B cell (primary cell): ENCODE data around the gene TRIM17. TPM values are rescaled to one million over a fixed set of nuclear protein-coding genes. Genes with fewer than 3 reads are reported as not detected.

Source experiments
- ATAC-seq: fragments of 200-7000 bp; cut with Tn5 transposase; one replicate; pipeline ENCODE4 v1.10.0; 2021; ENCODE audit warnings: low read depth, mild to moderate bottlenecking, moderate number of reproducible peaks, moderate library complexity
- CTCF ChIA-PET: fragments of 350-600 bp; sonication (Branson Sonifier 250); formaldehyde crosslinking; loops from one replicate; lab custom pipeline; 2021; ENCODE audit warnings: antibody characterized with exemption, inconsistent platforms; lab: Charles Lee
- POLR2A ChIA-PET: fragments of 350-600 bp; sonication (Branson Sonifier 250); formaldehyde crosslinking; loops from one replicate; lab custom pipeline; 2021; ENCODE audit warnings: antibody characterized with exemption; lab: Charles Lee
- DNase-seq: peaks from one replicate; pipeline ENCODE4 v3.0.0; 2013
- H2AFZ ChIP-seq: 2 replicates; pipeline ENCODE4 v1.6.1; 2012; ENCODE audit warnings: mild to moderate bottlenecking, low read depth, low read length; ENCODE audit not compliant: insufficient read depth, poor library complexity, severe bottlenecking
- H3K27ac ChIP-seq, 2 donors: 1 replicate in 1 of 2; 2 replicates in 1 of 2; pipeline ENCODE4 v1.5.1; 2012 to 2013; ENCODE audit warnings: low read length in 2 of 2, mild to moderate bottlenecking in 2 of 2, moderate library complexity in 1 of 2
- H3K27me3 ChIP-seq, 4 experiments: fragments of 200-600 bp in 1 of 4; sonication (generic) in 1 of 4; replicated peaks in 1 of 4; 1 replicate in 2 of 4; 2 replicates in 2 of 4; pipeline versions ENCODE4 v1.6.1 to v1.7.0; 2013 to 2016; ENCODE audit warnings: low read length in 3 of 4, mild to moderate bottlenecking in 2 of 4, mixed read lengths in 1 of 4, moderate library complexity in 1 of 4; ENCODE audit not compliant: insufficient read depth in 4 of 4, control insufficient read depth in 3 of 4; ENCODE audit errors: control extremely low read depth in 1 of 4
- H3K36me3 ChIP-seq, 2 experiments: replicated peaks in 1 of 2; 1 replicate in 1 of 2; 2 replicates in 1 of 2; pipeline versions ENCODE4 v1.6.1 to v1.7.1; 2013; ENCODE audit warnings: low read length in 1 of 2; ENCODE audit not compliant: insufficient read depth in 2 of 2, control insufficient read depth in 1 of 2; ENCODE audit errors: control extremely low read depth in 1 of 2, extremely low read depth in 1 of 2
- H3K4me1 ChIP-seq, 2 donors: fragments of 200-600 bp in 1 of 2; sonication (generic) in 1 of 2; 1 replicate in 1 of 2; 2 replicates in 1 of 2; pipeline versions ENCODE4 v1.5.1 to v1.6.1; 2013 to 2017; ENCODE audit warnings: low read length in 2 of 2; ENCODE audit not compliant: control insufficient read depth in 2 of 2, insufficient read depth in 2 of 2
- H3K4me2 ChIP-seq: replicated peaks from 2 replicates; pipeline ENCODE3; 2012; ENCODE audit warnings: mild to moderate bottlenecking, low read depth, low read length; ENCODE audit not compliant: poor library complexity, severe bottlenecking
- H3K4me3 ChIP-seq, 5 experiments: fragments of 200-600 bp in 1 of 5; sonication (generic) in 1 of 5; 1 replicate in 3 of 5; 2 replicates in 2 of 5; pipeline versions ENCODE4 v1.5.1 to v1.7.0; 2011 to 2016; ENCODE audit warnings: low read length in 4 of 5, mild to moderate bottlenecking in 4 of 5, low read depth in 2 of 5, control low read depth in 1 of 5, moderate library complexity in 1 of 5; ENCODE audit not compliant: insufficient read depth in 1 of 5; ENCODE audit errors: control extremely low read depth in 1 of 5, extremely low read depth in 1 of 5
- H3K79me2 ChIP-seq: fragments of 200-600 bp; sonication (generic); one replicate; pipeline ENCODE4 v1.6.0; 2016; ENCODE audit warnings: low read length; ENCODE audit not compliant: control insufficient read depth, insufficient read depth
- H3K9ac ChIP-seq: fragments of 200-600 bp; sonication (generic); 2 replicates; pipeline ENCODE4 v1.6.1; 2017; ENCODE audit warnings: mild to moderate bottlenecking, low read length, moderate library complexity
- H3K9me3 ChIP-seq, 3 donors: one replicate each; pipeline versions ENCODE4 v1.6.1 to v1.7.1; 2013; ENCODE audit warnings: low read length in 2 of 3; ENCODE audit not compliant: control insufficient read depth in 2 of 3, insufficient read depth in 1 of 3; ENCODE audit errors: control extremely low read depth in 1 of 3
- H4K20me1 ChIP-seq: 2 replicates; pipeline ENCODE4 v1.6.0; 2012; ENCODE audit warnings: mild to moderate bottlenecking, low read length; ENCODE audit not compliant: insufficient read depth, control insufficient read depth, poor library complexity, severe bottlenecking
- H3K27ac Mint-ChIP-seq: one replicate; pipeline ENCODE4 v1.8.0; 2021; ENCODE audit warnings: mixed read lengths
- H3K27me3 Mint-ChIP-seq: one replicate; pipeline ENCODE4 v1.8.0; 2021; ENCODE audit warnings: mixed read lengths
- H3K4me1 Mint-ChIP-seq: one replicate; pipeline ENCODE4 v1.8.0; 2021; ENCODE audit warnings: mixed read lengths
- H3K4me3 Mint-ChIP-seq: one replicate; pipeline ENCODE4 v1.8.0; 2021; ENCODE audit warnings: mixed read lengths
- H3K9me3 Mint-ChIP-seq: one replicate; pipeline ENCODE4 v1.8.0; 2022; ENCODE audit warnings: mixed read lengths; ENCODE audit not compliant: insufficient read depth
- CTCF ChIP-seq: fragments of 200-600 bp; IDR thresholded peaks from one replicate; pipeline ENCODE4 v1.8.0; 2022; ENCODE audit warnings: antibody characterized with exemption, mild to moderate bottlenecking
- EZH2 ChIP-seq: IDR thresholded peaks from 2 replicates; pipeline ENCODE4 v1.6.1; 2012; ENCODE audit warnings: borderline replicate concordance, low read depth, mild to moderate bottlenecking, moderate library complexity, low read length; ENCODE audit not compliant: insufficient read depth, poor library complexity, severe bottlenecking
- WGBS: methylation state at CpG from one replicate; pipeline ENCODE4 v1.1.5; 2013; ENCODE audit warnings: missing lambda C conversion rate; ENCODE audit not compliant: insufficient coverage; 5-methylcytosine and 5-hydroxymethylcytosine counted together
- intact Hi-C: fragments of 100-400 bp; cut with micrococcal nuclease; formaldehyde crosslinking; loops from one replicate; pipeline ENCODE4 v1.10.0; 2022
- polyA plus RNA-seq: library from polyadenylated mRNA; depleted of rRNA; stranded (reverse); fragments of >200 nt; gene quantifications from 2 replicates; pipeline ENCODE4 v1.2.3, GENCODE V29; 2012
- total RNA-seq, 2 donors: library from RNA; stranded (reverse); fragments of 120-200 nt in 1 of 2; gene quantifications; 1 replicate in 1 of 2; 2 replicates in 1 of 2; pipeline versions ENCODE4 v1.2.3 to v1.2.4, GENCODE V29; 2013 to 2022

TRIM17 gene
- total and polyA plus RNA-seq, 2 donors (not counting 1 experiment from before 2014, with no cell fraction given), result not detected

DNA sequence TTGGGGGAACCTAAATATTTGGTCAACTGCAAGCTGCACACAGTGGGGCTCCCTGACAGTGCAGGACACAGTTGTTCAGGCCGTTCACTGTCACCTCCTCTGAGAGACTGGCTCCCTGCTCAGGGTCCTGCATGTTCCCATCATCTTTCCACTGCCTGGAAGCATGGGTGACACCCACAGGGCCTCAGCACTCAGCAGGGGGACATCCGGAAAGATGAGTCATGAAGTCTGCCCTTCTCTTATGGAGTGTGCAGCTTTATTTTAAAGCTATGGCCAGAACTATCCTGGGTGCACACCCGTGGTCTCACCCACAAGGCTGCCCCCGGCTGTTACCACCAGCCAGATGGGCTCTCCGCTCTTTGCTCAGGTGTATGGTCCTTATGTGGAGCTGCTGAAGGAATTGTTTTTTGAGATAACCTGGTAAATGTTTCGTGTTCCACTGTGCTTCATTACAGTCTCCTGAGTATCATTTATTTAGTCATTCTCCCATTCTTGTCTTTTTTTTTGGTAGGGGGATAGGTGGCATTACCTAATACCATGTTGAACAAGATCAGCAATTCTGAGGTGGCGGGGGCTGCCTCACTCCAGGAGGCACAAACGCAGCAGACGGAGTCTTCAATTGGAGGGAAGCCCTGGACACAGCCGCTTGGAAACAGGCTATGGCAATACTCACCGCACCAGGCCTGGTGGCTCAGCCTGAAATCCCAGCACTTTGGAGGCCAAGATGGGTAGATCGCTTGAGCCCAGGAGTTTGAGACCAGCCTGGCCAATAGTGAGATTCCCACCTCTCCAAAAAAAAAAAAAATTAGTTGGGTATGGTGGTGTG lies 24.3 kb downstream of the TRIM17 start:
- intact Hi-C loops, result no loop called here
- Histone ChIP-seq H3K4me3 (no peak overlapping the region), H3K27ac (no peak overlapping the region), H3K4me1 (no peaks in the 10 kb centered on the region), H2AFZ (no peak overlapping the region), H3K4me2 (no peak overlapping the region), H4K20me1 (peaks cover 13% of the 10 kb centered on the region), H3K9ac (no peak overlapping the region), H3K27me3 (no peaks in the 10 kb centered on the region), H3K9me3 (no peaks in the 10 kb centered on the region), H3K79me2 (no peaks in the 10 kb centered on the region), H3K36me3 (peaks cover 7 to 29% of the 10 kb centered on the region in 2 experiments)
- Mint-ChIP-seq H3K9me3 (no peaks in the 10 kb centered on the region), H3K27ac (no peak overlapping the region), H3K4me1 (no peaks in the 10 kb centered on the region), H3K4me3 (no peak overlapping the region), H3K27me3 (no peaks in the 10 kb centered on the region)
- no peak for ATAC-seq
- DNase-seq, result no peak
- TF ChIP-seq CTCF (no peak), EZH2 (no peak)
- ChIA-PET POLR2A (no interaction called here), CTCF (no interaction called here)
- WGBS, result 96% methylated on average over 8 of the region's 12 CpGs

GRCh38 chr1:228391411-228392020 lies 25.1 kb downstream of the TRIM17 start:
- Histone ChIP-seq H3K27ac (no peak overlapping the region), H3K79me2 (no peaks in the 10 kb centered on the region), H3K36me3 (peaks cover 5 to 20% of the 10 kb centered on the region in 2 experiments), H3K4me2 (no peak overlapping the region), H3K9me3 (no peaks in the 10 kb centered on the region), H4K20me1 (peaks cover 6% of the 10 kb centered on the region), H3K4me1 (no peaks in the 10 kb centered on the region), H3K27me3 (no peaks in the 10 kb centered on the region), H3K4me3 (no peak overlapping the region), H3K9ac (no peak overlapping the region), H2AFZ (no peak overlapping the region)
- intact Hi-C loops, result no loop called here
- no peak for DNase-seq
- no peak for ATAC-seq
- Mint-ChIP-seq H3K27me3 (no peaks in the 10 kb centered on the region), H3K9me3 (no peaks in the 10 kb centered on the region), H3K27ac (no peak overlapping the region), H3K4me3 (no peak overlapping the region), H3K4me1 (no peaks in the 10 kb centered on the region)
- WGBS, result 95% methylated on average over 11 of the region's 11 CpGs
- ChIA-PET POLR2A (interaction anchor here (0.5 kb wide), 1 partner anchor 15 kb away, joined by 3 read pairs; the partner anchor contains the start of gene TRIM11), CTCF (no interaction called here)
- TF ChIP-seq EZH2, result no peak
- no peak for TF ChIP-seq CTCF
